G401 (cell line): Measurements from ENCODE around the gene KRTAP24-1. TPM values are rescaled to one million over a fixed set of nuclear protein-coding genes. Genes with fewer than 3 reads are reported as not detected.

Experiments used
- DNase-seq: peaks from one replicate; pipeline ENCODE4 v3.0.0-alpha.2; 2015; ENCODE audit warnings: low spot score
- in situ Hi-C: cut with HindIII; loops from 2 replicates; pipeline ENCODE4 v1.10.0; 2016; ENCODE audit warnings: low sequenced_read_pairs, mixed read lengths
- total RNA-seq: library from RNA; depleted of rRNA; stranded (reverse); fragments of >200 nt; shearing (Covaris generic); gene quantifications from 2 replicates; pipeline ENCODE4 v1.2.3, GENCODE V29; 2014; rRNA removed

Gene KRTAP24-1
- total RNA-seq, 1 experiment from 2014 or later, result not detected

- in situ Hi-C loops, result no loop called here
- DNase-seq, result no peak
These were observed 42.1 kb downstream of the KRTAP24-1 start for GRCh38 chr21:30240661-30241060.

GRCh38 chr21:30238168-30238567, 44.6 kb downstream of the KRTAP24-1 start:
- no peak for DNase-seq
- in situ Hi-C loops, result no loop called here

- no peak for DNase-seq
- in situ Hi-C loops, result no loop called here
These were observed 48.1 kb downstream of the KRTAP24-1 start for GRCh38 chr21:30234643-30235042.

- in situ Hi-C loops, result no loop called here
- no peak for DNase-seq
These were observed 48.7 kb downstream of the KRTAP24-1 start for GRCh38 chr21:30234050-30234449.

DNA sequence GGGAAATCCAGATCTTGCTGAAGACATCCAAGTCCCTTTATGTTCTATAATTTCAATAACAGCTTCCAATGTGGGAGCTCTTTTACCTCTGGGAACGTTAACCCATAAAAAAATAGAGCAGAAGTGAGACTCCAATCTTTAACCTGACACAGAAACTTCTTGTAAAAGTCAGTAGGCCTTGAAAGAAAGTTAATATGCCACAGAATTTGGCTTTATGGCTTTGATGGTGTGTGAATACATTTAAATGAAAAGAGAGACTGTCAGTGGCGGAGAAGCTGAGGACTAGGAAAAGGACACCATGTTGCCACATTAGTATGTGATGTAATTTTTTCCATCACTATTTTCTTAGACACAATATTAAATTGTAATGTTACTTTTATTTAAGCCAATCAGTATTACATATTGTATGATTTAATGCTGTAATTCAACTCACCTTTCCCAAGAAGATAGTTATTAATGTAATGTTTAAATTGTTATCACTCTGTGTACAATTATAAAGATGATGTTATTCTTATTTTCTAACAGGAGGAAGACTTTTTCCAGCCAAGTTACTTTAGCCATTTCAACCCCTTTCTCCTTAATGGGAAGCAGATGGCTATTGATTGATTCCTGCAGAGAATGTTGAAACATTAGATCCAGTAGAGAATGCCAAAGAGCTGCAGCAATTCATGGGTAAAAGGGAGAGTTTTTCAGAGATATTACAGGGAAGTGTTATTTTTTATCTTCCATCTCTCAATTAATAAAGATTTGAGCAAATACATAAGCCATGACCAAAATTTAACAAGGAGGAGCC, 49.3 kb downstream of the KRTAP24-1 start:
- in situ Hi-C loops, result no loop called here
- no peak for DNase-seq

GRCh38 chr21:30232011-30232410, 50.7 kb downstream of the KRTAP24-1 start:
- in situ Hi-C loops, result no loop called here
- DNase-seq, result no peak

Other genes starting within 250 kb of the KRTAP24-1 start
- not detected in 2 replicates for gene CLDN17, start 116.1 kb downstream of the KRTAP24-1 start, total RNA-seq
- gene CLDN8, start 66.9 kb downstream of the KRTAP24-1 start, total RNA-seq, result not detected in 2 replicates
- gene KRTAP25-1, start 6.6 kb upstream of the KRTAP24-1 start, total RNA-seq, result not detected in 2 replicates
- not detected in 2 replicates for gene KRTAP26-1, start 37.4 kb upstream of the KRTAP24-1 start, total RNA-seq
- not detected in 2 replicates for gene KRTAP27-1, start 54.7 kb upstream of the KRTAP24-1 start, total RNA-seq
- gene KRTAP23-1, start 65.7 kb upstream of the KRTAP24-1 start, total RNA-seq, result not detected in 2 replicates
- gene KRTAP13-2, start 89.3 kb upstream of the KRTAP24-1 start, total RNA-seq, result not detected in 2 replicates
- gene KRTAP13-1, start 113.1 kb upstream of the KRTAP24-1 start, total RNA-seq, result not detected in 2 replicates
- not detected in 2 replicates for gene KRTAP13-3, start 143.0 kb upstream of the KRTAP24-1 start, total RNA-seq
- not detected in 2 replicates for gene KRTAP13-4, start 147.3 kb upstream of the KRTAP24-1 start, total RNA-seq
- not detected in 2 replicates for gene KRTAP15-1, start 157.3 kb upstream of the KRTAP24-1 start, total RNA-seq
- not detected in 2 replicates for gene KRTAP19-1, start 197.4 kb upstream of the KRTAP24-1 start, total RNA-seq
- not detected in 2 replicates for gene KRTAP19-2, start 204.5 kb upstream of the KRTAP24-1 start, total RNA-seq
- gene KRTAP19-3, start 209.1 kb upstream of the KRTAP24-1 start, total RNA-seq, result not detected in 2 replicates
- gene KRTAP19-4, start 214.2 kb upstream of the KRTAP24-1 start, total RNA-seq, result not detected in 2 replicates
- gene KRTAP19-5, start 219.2 kb upstream of the KRTAP24-1 start, total RNA-seq, result not detected in 2 replicates